Esophagus muscularis mucosa (tissue), 4 donors: ENCODE measurements around the gene LGALS3.

Experiments
- EP300 ChIP-seq: sonication (generic); formaldehyde crosslinking; IDR thresholded peaks from one replicate; pipeline ENCODE4 v1.6.1; 2017; ENCODE audit warnings: antibody characterized with exemption
- POLR2A ChIP-seq: fragments of 450-650 bp; IDR thresholded peaks from one replicate; pipeline ENCODE4 v1.6.1; 2017; ENCODE audit warnings: antibody characterized with exemption, moderate library complexity, mild to moderate bottlenecking, low read depth
- TF ChIP-seq, protein P1 (sequence below), 3 experiments: fragments of 200-600 bp in 2 of 3; fragments of 450-650 bp in 1 of 3; sonication (generic) in 2 of 3; IDR thresholded peaks; one replicate each; pipeline ENCODE4 v1.5.1; 2017 to 2019; ENCODE audit warnings: antibody characterized with exemption in 3 of 3, mild to moderate bottlenecking in 2 of 3, moderate library complexity in 1 of 3

DNA sequence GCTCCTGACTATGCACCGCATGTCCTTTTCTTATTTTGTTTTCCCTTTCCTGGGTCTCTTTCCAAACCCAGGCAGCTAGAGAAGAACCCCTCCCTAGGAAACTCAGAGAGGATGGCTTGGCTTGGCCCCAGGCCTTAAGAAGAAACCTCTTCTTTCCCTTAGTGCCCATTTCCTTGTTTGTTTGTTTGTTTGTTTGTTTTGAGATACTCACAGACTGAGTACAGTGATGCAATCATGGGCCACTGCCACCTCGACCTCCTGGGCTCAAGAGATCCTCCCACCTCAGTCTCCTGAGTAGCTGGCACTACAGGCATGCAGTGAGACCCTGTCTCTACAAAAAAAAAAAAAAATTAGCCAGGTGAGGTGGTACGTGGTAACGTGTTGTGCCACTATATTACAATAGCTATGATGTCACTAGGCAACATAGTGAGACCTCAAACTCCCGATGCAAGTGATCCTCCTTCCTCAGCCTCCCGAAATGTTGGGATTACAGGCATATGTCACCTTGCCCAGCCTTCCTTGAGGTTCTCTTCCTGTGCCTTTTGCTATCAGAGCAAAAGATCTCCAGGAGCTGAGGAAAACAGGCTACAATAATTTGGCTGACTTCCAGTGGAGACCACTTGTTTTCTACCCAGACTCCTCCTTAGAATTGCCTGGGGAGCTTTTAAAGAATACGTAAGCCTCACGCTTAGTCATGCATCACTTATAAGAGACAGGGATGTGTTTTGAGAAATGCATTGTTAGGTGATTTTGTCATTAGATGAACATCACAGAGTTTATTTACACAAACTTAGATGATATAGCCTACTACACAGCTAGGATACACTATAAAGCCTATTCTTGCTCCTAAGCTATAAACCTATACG is 34.5 kb upstream of the LGALS3 start:
- TF ChIP-seq POLR2A (no peak), EP300 (no peak)
- TF ChIP-seq, protein P1, sequence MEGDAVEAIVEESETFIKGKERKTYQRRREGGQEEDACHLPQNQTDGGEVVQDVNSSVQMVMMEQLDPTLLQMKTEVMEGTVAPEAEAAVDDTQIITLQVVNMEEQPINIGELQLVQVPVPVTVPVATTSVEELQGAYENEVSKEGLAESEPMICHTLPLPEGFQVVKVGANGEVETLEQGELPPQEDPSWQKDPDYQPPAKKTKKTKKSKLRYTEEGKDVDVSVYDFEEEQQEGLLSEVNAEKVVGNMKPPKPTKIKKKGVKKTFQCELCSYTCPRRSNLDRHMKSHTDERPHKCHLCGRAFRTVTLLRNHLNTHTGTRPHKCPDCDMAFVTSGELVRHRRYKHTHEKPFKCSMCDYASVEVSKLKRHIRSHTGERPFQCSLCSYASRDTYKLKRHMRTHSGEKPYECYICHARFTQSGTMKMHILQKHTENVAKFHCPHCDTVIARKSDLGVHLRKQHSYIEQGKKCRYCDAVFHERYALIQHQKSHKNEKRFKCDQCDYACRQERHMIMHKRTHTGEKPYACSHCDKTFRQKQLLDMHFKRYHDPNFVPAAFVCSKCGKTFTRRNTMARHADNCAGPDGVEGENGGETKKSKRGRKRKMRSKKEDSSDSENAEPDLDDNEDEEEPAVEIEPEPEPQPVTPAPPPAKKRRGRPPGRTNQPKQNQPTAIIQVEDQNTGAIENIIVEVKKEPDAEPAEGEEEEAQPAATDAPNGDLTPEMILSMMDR (IDR thresholded peaks at IDR 0.05): no peak
